OCI-LY7 (cell line): ENCODE measurements around the gene SOX18. TPM values are rescaled to one million over a fixed set of nuclear protein-coding genes. Genes with fewer than 3 reads are reported as not detected.

Experiments used
- BruUV-seq: library from RNA; stranded (reverse); fragments of 400-500 nt; replicated peaks from 2 replicates; lab custom pipeline; 2021; lab: Mats Ljungman, UMichigan
- CTCF ChIA-PET: fragments of 300-600 bp; sonication (Branson Sonifier 250); formaldehyde crosslinking; loops from one replicate; lab custom pipeline; 2022; ENCODE audit warnings: antibody characterized with exemption; ENCODE audit not compliant: unreplicated experiment; lab: Charles Lee
- POLR2A ChIA-PET: fragments of 300-600 bp; sonication (Branson Sonifier 250); formaldehyde crosslinking; loops from one replicate; lab custom pipeline; 2022; ENCODE audit warnings: antibody characterized with exemption; lab: Charles Lee
- DNase-seq: peaks from one replicate; pipeline ENCODE4 v3.0.0-alpha.2; 2015; ENCODE audit warnings: low spot score
- H2AFZ ChIP-seq: fragments of 200-600 bp; sonication (generic), shearing (Covaris generic); 2 replicates; pipeline ENCODE4 v1.6.1; 2014; ENCODE audit warnings: mild to moderate bottlenecking, antibody characterized with exemption, low read length, moderate library complexity
- H3K27ac ChIP-seq: fragments of 200-600 bp; sonication (generic); 2 replicates; pipeline ENCODE4 v1.5.1; 2014; ENCODE audit warnings: mixed run types, low read depth, mild to moderate bottlenecking, moderate library complexity, low read length, inconsistent platforms; ENCODE audit not compliant: poor library complexity, severe bottlenecking
- H3K36me3 ChIP-seq: fragments of 200-600 bp; sonication (generic); 2 replicates; pipeline ENCODE4 v1.6.1; 2014; ENCODE audit warnings: mild to moderate bottlenecking, antibody characterized with exemption, low read length, moderate library complexity, mixed read lengths; ENCODE audit not compliant: insufficient read depth
- H3K4me1 ChIP-seq: fragments of 200-600 bp; sonication (generic); 2 replicates; pipeline ENCODE4 v1.5.1; 2014; ENCODE audit warnings: mild to moderate bottlenecking, low read length; ENCODE audit not compliant: insufficient read depth, poor library complexity, severe bottlenecking
- H3K4me2 ChIP-seq: fragments of 200-600 bp; sonication (generic); 2 replicates; pipeline ENCODE4 v1.6.1; 2014; ENCODE audit warnings: mild to moderate bottlenecking, low read length
- H3K4me3 ChIP-seq: fragments of 200-600 bp; sonication (generic); 2 replicates; pipeline ENCODE4 v1.5.1; 2014; ENCODE audit warnings: mild to moderate bottlenecking, low read depth, low read length; ENCODE audit not compliant: poor library complexity, severe bottlenecking
- H3K79me2 ChIP-seq: fragments of 200-600 bp; sonication (generic); 2 replicates; pipeline ENCODE4 v1.6.1; 2016; ENCODE audit warnings: low read depth, mild to moderate bottlenecking, low read length, moderate library complexity, mixed read lengths; ENCODE audit not compliant: insufficient read depth
- H3K9me2 ChIP-seq: fragments of 200-600 bp; sonication (generic); 2 replicates; pipeline ENCODE4 v1.6.1; 2016; ENCODE audit warnings: mild to moderate bottlenecking, low read length, mixed read lengths; ENCODE audit not compliant: insufficient read depth
- H3K9me3 ChIP-seq: fragments of 200-600 bp; sonication (generic); 2 replicates; pipeline ENCODE4 v1.6.1; 2014; ENCODE audit warnings: mild to moderate bottlenecking, mixed run types, low read length, mixed read lengths
- H4K20me1 ChIP-seq: fragments of 200-600 bp; sonication (generic); 2 replicates; pipeline ENCODE4 v1.6.1; 2014; ENCODE audit warnings: mild to moderate bottlenecking, antibody characterized with exemption, low read length, moderate library complexity, mixed read lengths; ENCODE audit not compliant: insufficient read depth
- CTCF ChIP-seq: fragments of 200-600 bp; sonication (generic); conservative IDR thresholded peaks from 2 replicates; pipeline ENCODE4 v1.5.1; 2014; ENCODE audit warnings: mild to moderate bottlenecking, antibody characterized with exemption, low read length, moderate library complexity, mixed read lengths
- EZH2phosphoT487 ChIP-seq: fragments of 200-600 bp; sonication (generic); IDR thresholded peaks from 2 replicates; pipeline ENCODE4 v1.6.1; 2018; ENCODE audit warnings: low read depth, borderline replicate concordance, mild to moderate bottlenecking, mixed run types, antibody characterized with exemption, low read length, moderate library complexity, mixed read lengths
- intact Hi-C: fragments of 100-400 bp; cut with micrococcal nuclease; formaldehyde crosslinking; loops from one replicate; pipeline ENCODE4 v1.10.0; 2022; ENCODE audit not compliant: unreplicated experiment
- total RNA-seq, 2 experiments: library from RNA; depleted of rRNA in 1 of 2; stranded (reverse); fragments of >200 nt in 1 of 2; shearing (Covaris generic) in 1 of 2; gene quantifications; 2 replicates each; pipeline ENCODE4 v1.2.3, GENCODE V29; 2014 to 2022

The SOX18 gene
- total RNA-seq, 2 experiments from 2014 or later = not detected

GRCh38 chr20:64035066-64035932, 14.1 kb downstream of the SOX18 start:
- Histone ChIP-seq H3K27ac (no peak overlapping the region), H3K4me1 (peaks cover 31% of the 10 kb centered on the region), H2AFZ (no peak overlapping the region), H3K36me3 (peaks cover 36% of the 10 kb centered on the region), H3K9me3 (no peaks in the 10 kb centered on the region), H3K9me2 (no peaks in the 10 kb centered on the region), H3K79me2 (no peaks in the 10 kb centered on the region), H4K20me1 (no peaks in the 10 kb centered on the region), H3K4me3 (no peak overlapping the region), H3K4me2 (no peak overlapping the region)
- no TSS peak for BruUV-seq
- intact Hi-C loops = no loop called here
- CTCF ChIA-PET = no interaction called here
- no peak for DNase-seq
- no peak for TF ChIP-seq CTCF
- TF ChIP-seq EZH2phosphoT487 = no peak
- POLR2A ChIA-PET = no interaction called here

- H3K27ac ChIP-seq = no peak overlapping the region
- no peak for DNase-seq
- no peak overlapping the region for H2AFZ ChIP-seq
- no peaks in the 10 kb centered on the region for H3K9me3 ChIP-seq
- H4K20me1 ChIP-seq = no peaks in the 10 kb centered on the region
- no peak overlapping the region for H3K4me2 ChIP-seq
- intact Hi-C loops = no loop called here
- ChIA-PET POLR2A (no interaction called here), CTCF (no interaction called here)
- no peaks in the 10 kb centered on the region for H3K9me2 ChIP-seq
- H3K36me3 ChIP-seq = peaks cover 49% of the 10 kb centered on the region
- TF ChIP-seq EZH2phosphoT487 = no peak
- no peak for TF ChIP-seq CTCF
- no TSS peak for BruUV-seq
- H3K4me3 ChIP-seq = no peak overlapping the region
- H3K4me1 ChIP-seq = peaks cover 27% of the 10 kb centered on the region
- no peaks in the 10 kb centered on the region for H3K79me2 ChIP-seq
These were observed 15.4 kb downstream of the SOX18 start for GRCh38 chr20:64033981-64034493.
